Measurements from ENCODE around the gene MRGPRD.

MRGPRD gene

DNA sequence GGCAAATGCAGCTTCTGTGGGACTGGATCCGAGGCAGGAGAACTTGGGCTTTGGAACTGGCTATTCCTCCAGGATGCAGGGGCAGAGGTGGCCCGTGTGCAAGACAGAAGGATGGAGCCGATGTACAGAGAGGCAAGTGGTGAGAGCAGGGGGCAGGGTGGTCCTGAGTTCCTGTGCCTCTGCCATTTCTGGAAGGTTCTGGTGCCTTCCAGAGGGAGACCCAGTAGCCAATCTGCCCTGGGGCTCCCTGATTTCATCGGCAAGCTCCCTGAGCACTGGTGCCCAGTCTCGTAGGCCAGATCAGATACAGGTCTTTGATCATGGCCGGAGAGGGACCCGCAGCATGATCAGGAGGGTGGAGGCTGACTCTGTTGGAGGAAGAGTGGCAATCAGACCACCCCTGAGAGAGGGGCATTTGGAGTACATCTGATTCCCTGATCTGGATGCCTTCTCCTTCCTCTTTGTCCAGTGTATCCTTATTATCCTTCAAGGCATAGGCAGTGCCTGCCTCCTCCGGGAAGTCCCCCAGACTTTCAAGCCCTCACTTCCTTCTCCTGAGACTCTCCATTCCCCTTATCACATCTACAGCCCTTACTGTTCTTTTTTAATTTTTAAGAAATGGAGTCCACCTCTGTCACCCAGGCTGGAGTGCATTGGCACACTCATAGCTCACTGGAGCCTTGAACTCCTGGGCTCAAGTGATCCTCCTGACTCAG, 9.7 kb downstream of the MRGPRD start:
- TF ChIP-seq, protein P1, sequence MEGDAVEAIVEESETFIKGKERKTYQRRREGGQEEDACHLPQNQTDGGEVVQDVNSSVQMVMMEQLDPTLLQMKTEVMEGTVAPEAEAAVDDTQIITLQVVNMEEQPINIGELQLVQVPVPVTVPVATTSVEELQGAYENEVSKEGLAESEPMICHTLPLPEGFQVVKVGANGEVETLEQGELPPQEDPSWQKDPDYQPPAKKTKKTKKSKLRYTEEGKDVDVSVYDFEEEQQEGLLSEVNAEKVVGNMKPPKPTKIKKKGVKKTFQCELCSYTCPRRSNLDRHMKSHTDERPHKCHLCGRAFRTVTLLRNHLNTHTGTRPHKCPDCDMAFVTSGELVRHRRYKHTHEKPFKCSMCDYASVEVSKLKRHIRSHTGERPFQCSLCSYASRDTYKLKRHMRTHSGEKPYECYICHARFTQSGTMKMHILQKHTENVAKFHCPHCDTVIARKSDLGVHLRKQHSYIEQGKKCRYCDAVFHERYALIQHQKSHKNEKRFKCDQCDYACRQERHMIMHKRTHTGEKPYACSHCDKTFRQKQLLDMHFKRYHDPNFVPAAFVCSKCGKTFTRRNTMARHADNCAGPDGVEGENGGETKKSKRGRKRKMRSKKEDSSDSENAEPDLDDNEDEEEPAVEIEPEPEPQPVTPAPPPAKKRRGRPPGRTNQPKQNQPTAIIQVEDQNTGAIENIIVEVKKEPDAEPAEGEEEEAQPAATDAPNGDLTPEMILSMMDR (IDR thresholded peaks at IDR 0.05; ENCODE audit: low read depth, low read length, missing control alignments): no peak
- no peak overlapping the region for H3K4me3 ChIP-seq (ENCODE audit: low read depth, low read length)
- DNase-seq (ENCODE audit: low read depth): no peak
- in situ Hi-C loops (cut with HindIII; ENCODE audit: low sequenced_read_pairs): no loop called here

DNA sequence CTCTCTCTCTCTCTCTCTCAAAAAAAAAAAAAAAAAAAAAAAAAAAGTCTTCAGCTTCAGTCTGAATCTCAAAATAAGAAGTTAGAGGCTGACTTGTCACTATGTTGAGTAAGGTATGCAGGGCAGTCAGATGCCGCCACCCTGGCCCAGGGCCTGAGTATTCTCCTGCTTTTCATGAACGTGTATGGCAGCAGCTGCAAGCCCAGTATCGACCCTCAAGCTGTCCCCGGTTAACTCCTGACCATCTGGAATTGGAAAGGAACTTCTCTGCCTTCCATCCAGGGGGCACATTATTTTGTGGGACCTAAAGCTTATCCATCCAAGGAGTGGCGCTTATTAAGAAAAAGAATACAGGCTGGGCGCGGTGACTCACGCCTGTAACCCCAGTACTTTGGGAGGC, 11.4 kb downstream of the MRGPRD start:
- in situ Hi-C loops (cut with HindIII; ENCODE audit: low sequenced_read_pairs): no loop called here
- H3K4me3 ChIP-seq (ENCODE audit: low read depth, low read length): no peak overlapping the region
- TF ChIP-seq, protein P1 (IDR thresholded peaks at IDR 0.05; ENCODE audit: low read depth, low read length, missing control alignments): no peak
- DNase-seq (ENCODE audit: low read depth): no peak

DNA sequence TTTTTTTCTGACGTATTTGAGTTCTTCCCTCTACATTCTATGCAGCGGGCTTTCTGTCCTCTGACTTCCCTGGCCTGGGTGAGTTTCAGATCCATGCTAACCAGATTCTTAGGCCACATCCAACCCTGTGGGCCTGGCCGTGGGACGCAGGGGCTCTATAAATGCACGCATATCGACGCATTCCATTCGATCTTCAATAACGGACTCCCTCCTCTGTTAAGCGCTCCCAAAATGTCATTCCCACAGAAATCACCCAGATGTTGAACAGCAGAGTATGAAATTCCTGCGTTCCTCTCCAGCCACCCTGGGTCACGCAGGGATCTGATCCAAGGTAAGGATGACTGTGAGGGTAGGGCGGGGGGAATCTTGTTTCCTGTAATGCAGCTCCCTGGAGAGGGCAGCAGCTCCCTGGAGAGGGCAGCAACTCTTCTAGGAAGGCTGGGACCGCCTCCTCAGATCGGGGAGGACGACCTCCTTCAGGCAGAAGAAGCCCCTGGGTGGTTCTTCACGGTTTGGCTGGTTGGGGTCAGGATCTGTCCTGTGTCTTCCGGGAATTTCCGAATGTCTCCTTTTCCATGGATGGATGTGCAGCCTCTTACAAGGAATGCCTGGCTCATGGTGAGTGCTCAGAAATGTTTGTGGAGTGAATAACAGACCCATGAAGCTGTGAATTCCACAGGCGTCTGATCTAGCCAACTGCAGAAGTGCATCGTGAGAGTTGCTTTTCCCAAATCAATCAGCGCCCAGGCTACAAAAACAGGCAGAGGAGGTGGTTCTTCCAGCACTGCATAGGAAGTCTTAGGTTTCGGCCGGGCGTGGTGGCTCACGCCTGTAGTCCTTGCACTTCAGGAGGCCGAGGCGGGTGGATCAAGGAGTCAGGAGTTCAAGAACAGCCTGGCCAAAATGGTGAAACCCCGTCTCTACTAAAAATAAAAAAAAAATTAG, 12.2 kb downstream of the MRGPRD start:
- TF ChIP-seq, protein P1 (IDR thresholded peaks at IDR 0.05; ENCODE audit: low read depth, low read length, missing control alignments): no peak
- in situ Hi-C loops (cut with HindIII; ENCODE audit: low sequenced_read_pairs): no loop called here
- H3K4me3 ChIP-seq (ENCODE audit: low read depth, low read length): no peak overlapping the region
- no peak for DNase-seq (ENCODE audit: low read depth)

DNA sequence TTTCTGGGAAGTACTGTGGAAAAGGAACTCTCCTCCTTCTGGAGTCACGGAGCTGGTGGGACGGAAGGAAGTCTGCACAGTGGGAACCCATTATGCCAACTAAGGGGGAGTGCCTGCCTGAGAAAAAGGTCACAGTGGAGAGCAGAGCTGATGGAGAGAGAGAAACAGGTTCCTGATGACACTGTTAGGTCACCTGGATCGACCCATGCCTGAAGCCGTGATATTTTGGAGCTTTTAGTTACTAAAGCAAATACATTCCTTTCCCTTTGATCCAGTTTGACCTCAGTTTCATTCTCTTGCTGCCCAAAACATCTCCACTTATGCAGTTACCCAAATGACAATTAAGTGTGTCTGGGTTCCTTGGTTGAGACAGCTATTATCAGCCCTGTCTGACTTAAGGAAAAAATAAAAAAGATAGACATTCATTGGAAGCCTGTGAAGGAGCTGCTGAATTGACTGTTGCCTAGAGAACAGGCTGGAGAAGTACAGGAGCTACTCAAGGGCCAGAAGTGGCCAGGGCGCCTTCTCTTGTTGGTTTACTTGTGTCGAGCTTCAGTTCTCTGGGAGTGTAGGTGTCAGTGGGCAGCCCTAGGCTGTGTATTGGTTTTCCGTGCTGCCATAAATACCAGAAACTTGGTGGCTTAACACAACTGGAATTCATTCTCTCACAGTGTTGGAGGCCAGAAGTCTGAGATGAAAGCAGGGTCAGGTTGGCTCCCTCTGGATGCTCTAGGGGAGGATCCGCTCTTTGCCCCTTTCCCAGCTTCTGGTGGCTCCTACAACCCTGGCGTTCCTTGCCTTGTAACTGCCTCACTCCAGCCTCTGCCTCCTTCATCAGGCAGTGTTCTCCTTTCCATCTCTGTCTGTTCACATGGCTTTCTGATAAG, 13.6 kb downstream of the MRGPRD start:
- in situ Hi-C loops (cut with HindIII; ENCODE audit: low sequenced_read_pairs): no loop called here
- no peak overlapping the region for H3K4me3 ChIP-seq (ENCODE audit: low read depth, low read length)
- DNase-seq (ENCODE audit: low read depth): no peak
- TF ChIP-seq, protein P1 (IDR thresholded peaks at IDR 0.05; ENCODE audit: low read depth, low read length, missing control alignments): no peak

DNA sequence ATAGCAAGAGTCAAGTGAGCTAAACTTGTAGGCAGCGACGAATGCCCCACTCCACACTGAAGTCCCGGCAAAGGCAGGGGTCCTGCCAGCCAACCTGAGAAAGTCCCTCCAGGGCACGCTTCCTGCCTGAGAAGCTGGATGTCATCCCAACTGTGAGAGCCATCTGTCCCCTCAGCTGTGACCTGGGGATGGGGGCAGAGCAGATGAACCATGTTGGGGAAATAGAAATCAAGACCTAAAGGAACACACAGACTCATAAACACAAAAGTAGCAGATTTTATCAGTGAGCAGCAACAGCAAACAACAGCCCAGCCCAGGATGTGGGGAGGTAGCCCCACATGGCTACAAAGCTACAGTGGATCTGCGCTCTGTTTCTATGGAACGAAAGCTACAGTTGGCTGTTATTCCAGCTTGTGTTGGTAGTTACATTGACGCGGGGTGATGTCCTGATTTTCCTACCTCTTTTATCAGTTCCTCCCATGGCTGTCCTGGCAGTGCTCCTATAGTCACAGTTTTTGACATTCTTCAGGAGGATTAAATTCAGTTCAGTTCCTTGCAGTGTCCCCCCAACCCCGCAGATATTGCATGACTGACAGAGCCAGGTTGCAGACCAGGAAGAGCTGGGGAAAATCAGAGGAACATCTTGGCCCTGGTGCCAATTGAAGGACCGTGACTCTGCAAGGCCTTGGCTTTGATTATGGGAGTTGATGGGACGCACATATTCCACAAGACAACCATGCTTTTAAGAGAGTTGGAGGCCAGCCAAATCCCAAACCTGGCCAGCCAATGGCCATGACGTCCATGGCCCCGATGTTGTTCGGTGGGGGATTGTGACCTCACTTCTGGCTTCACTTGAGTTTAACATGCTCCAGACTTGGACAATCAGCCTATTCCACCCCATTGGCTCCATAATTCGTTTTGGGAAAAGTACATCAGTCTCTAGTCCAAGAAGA, 14.6 kb downstream of the MRGPRD start:
- in situ Hi-C loops (cut with HindIII; ENCODE audit: low sequenced_read_pairs): no loop called here
- TF ChIP-seq, protein P1 (IDR thresholded peaks at IDR 0.05; ENCODE audit: low read depth, low read length, missing control alignments): no peak
- H3K4me3 ChIP-seq (ENCODE audit: low read depth, low read length): no peak overlapping the region
- DNase-seq (ENCODE audit: low read depth): no peak

Data from astrocyte of the cerebellum (primary cell).